A549 (cell line): ENCODE data around the gene TKFC.

Source experiments
- CTCF ChIP-seq: fragments of >200 bp; sonication (Bioruptor Twin); formaldehyde crosslinking; IDR thresholded peaks from 3 replicates; pipeline ENCODE4 v1.5.1; 2016
- POLR2A ChIP-seq: IDR thresholded peaks from 2 replicates; pipeline ENCODE4 v1.6.1; 2012; ENCODE audit warnings: mild to moderate bottlenecking, low read length

- TF ChIP-seq CTCF = no peak
- TF ChIP-seq POLR2A = no peak
Observed at GRCh38 chr11:61372659-61373420, 39.8 kb downstream of the TKFC start.
